MCF 10A (cell line): ENCODE results near the gene NRG3. TPM values are rescaled to one million over a fixed set of nuclear protein-coding genes. Genes with fewer than 3 reads are reported as not detected.
A peak's percentile ranks its signal among the peaks of the same experiment; 100 is the strongest.

ENCODE experiments used
- BruUV-seq: library from RNA; stranded (reverse); fragments of 400-500 nt; replicated peaks from 2 replicates; lab custom pipeline; 2021; lab: Mats Ljungman, UMichigan
- CTCF ChIA-PET: fragments of 300-600 bp; sonication (Branson Sonifier 250); formaldehyde crosslinking; extraction: SDS; loops from one replicate; lab custom pipeline; 2021; ENCODE audit warnings: antibody characterized with exemption, inconsistent platforms; lab: Yijun Ruan, JAX
- POLR2A ChIA-PET: fragments of 300-600, 350-650 bp; sonication (Branson Sonifier 250); formaldehyde crosslinking; extraction: SDS; loops from one replicate; lab custom pipeline; 2020; ENCODE audit warnings: antibody characterized with exemption, inconsistent platforms; lab: Yijun Ruan, JAX
- DNase-seq: peaks from one replicate; pipeline ENCODE4 v3.0.0-alpha.2; 2018; ENCODE audit not compliant: unreplicated experiment
- H3K27ac Mint-ChIP-seq: one replicate; pipeline ENCODE4 v1.8.0; 2022; ENCODE audit warnings: mild to moderate bottlenecking, low read depth, mixed read lengths; ENCODE audit not compliant: unreplicated experiment
- H3K27me3 Mint-ChIP-seq: one replicate; pipeline ENCODE4 v1.8.0; 2022; ENCODE audit warnings: mixed read lengths; ENCODE audit not compliant: insufficient read depth, unreplicated experiment
- H3K36me3 Mint-ChIP-seq: one replicate; pipeline ENCODE4 v1.8.0; 2022; ENCODE audit warnings: mild to moderate bottlenecking, moderate library complexity, mixed read lengths; ENCODE audit not compliant: insufficient read depth, unreplicated experiment
- H3K4me1 Mint-ChIP-seq: one replicate; pipeline ENCODE4 v1.8.0; 2022; ENCODE audit warnings: mixed read lengths; ENCODE audit not compliant: insufficient read depth, unreplicated experiment
- H3K4me3 Mint-ChIP-seq: one replicate; pipeline ENCODE4 v1.8.0; 2022; ENCODE audit warnings: mild to moderate bottlenecking, moderate library complexity, mixed read lengths; ENCODE audit not compliant: unreplicated experiment
- H3K9me3 Mint-ChIP-seq: one replicate; pipeline ENCODE4 v1.8.0; 2022; ENCODE audit warnings: mixed read lengths; ENCODE audit not compliant: unreplicated experiment
- intact Hi-C: fragments of 100-400 bp; cut with micrococcal nuclease; formaldehyde crosslinking; loops from 2 replicates; pipeline ENCODE4 v1.14.1; 2022
- total RNA-seq: library from RNA; stranded (reverse); gene quantifications from 2 replicates; pipeline ENCODE4 v1.2.3, GENCODE V29; 2022
- TF ChIP-seq, protein P1 (sequence below): fragments of 200-600 bp; IDR thresholded peaks from one replicate; pipeline ENCODE4 v1.8.0; 2022; ENCODE audit warnings: antibody characterized with exemption, mild to moderate bottlenecking; ENCODE audit not compliant: unreplicated experiment

Gene NRG3
- total RNA-seq, 1 experiment from 2014 or later, result not detected

DNA sequence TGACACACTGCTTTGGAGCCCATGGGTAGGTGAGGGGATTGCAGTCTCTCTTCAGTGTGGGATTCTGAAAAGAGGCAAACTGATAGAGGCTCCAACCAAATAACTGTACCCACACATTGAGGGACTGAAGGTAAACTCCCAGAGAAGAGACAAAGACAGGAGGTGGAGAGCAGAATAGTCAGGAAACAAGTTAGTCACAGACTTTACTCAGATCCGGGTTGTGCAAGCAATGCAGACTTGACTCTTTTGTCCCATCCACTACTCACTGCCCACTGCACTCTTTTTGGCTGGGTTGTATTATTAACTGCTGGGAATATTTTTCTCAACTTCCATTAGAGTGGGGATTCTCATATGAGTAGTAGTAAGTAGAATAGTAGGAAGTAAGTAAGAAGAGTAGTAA lies 152.7 kb downstream of the NRG3 start:
- ChIA-PET POLR2A (no interaction called here), CTCF (no interaction called here)
- Mint-ChIP-seq H3K9me3 (no peaks in the 10 kb centered on the region), H3K36me3 (no peaks in the 10 kb centered on the region), H3K4me1 (peaks cover 21% of the 10 kb centered on the region), H3K4me3 (no peak overlapping the region), H3K27me3 (no peaks in the 10 kb centered on the region), H3K27ac (no peak overlapping the region)
- intact Hi-C loops, result no loop called here
- TF ChIP-seq, protein P1, sequence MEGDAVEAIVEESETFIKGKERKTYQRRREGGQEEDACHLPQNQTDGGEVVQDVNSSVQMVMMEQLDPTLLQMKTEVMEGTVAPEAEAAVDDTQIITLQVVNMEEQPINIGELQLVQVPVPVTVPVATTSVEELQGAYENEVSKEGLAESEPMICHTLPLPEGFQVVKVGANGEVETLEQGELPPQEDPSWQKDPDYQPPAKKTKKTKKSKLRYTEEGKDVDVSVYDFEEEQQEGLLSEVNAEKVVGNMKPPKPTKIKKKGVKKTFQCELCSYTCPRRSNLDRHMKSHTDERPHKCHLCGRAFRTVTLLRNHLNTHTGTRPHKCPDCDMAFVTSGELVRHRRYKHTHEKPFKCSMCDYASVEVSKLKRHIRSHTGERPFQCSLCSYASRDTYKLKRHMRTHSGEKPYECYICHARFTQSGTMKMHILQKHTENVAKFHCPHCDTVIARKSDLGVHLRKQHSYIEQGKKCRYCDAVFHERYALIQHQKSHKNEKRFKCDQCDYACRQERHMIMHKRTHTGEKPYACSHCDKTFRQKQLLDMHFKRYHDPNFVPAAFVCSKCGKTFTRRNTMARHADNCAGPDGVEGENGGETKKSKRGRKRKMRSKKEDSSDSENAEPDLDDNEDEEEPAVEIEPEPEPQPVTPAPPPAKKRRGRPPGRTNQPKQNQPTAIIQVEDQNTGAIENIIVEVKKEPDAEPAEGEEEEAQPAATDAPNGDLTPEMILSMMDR, result no peak
- DNase-seq, result peak; percentile 38
- no TSS peak for BruUV-seq

DNA sequence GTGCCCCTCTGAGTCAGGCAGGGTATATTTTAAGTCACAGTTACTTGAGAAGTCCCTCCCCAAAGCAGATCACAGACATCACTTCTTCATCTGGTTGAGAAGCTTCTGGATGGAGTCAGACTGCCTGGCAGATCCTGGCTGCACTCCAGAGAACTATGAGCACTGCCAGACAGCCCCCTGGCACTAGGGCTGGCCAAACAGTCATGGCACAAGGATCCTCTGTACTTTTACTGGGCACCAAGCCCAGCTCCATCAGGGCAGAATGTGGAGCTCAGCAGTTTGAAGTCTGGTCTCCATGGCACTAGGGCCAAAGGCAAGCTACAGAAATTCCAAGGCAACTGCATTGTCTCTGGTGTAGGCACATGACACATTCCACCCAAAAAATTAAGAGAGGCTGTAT lies 162.1 kb downstream of the NRG3 start:
- H3K36me3 Mint-ChIP-seq, result peaks cover 7% of the 10 kb centered on the region

DNA sequence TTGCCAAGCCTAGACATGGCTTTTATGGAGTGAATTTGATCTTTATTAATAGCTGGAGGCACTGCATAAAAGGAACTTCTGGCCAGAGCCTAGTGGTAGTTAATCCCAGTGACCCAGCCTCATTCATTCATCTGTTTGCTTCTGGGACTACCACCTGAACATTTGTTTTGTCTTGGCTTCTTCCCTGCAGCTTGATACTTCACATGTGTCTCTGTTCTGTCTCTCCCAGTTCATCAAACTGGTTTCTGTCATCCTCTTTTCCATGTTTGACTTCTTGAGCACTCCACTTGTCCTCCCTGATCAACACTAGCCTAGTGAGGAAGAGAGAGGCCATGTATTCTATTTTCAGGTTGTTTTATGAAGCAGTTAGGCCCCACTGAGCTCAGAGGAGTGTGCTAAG lies 163.6 kb downstream of the NRG3 start:
- POLR2A ChIA-PET, result interaction anchor here (0.6 kb wide), 1 partner anchor 1286 kb away, joined by 3 read pairs; no protein-coding TSS in a partner anchor
- H3K4me3 Mint-ChIP-seq, result no peak overlapping the region
- no TSS peak for BruUV-seq
- no peaks in the 10 kb centered on the region for H3K27me3 Mint-ChIP-seq
- H3K27ac Mint-ChIP-seq, result peak overlapping the region; percentile 6
- H3K36me3 Mint-ChIP-seq, result peaks cover 7% of the 10 kb centered on the region
- intact Hi-C loops, result no loop called here
- H3K4me1 Mint-ChIP-seq, result peaks cover 26% of the 10 kb centered on the region
- no peaks in the 10 kb centered on the region for H3K9me3 Mint-ChIP-seq
- CTCF ChIA-PET, result no interaction called here
- no peak for DNase-seq
- TF ChIP-seq, protein P1, result no peak

More for the DNA sequence above, 162.1 kb downstream of the NRG3 start:
- peak overlapping the region; percentile 70 for H3K27ac Mint-ChIP-seq
- DNase-seq, result peak; percentile 70
- peaks cover 26% of the 10 kb centered on the region for H3K4me1 Mint-ChIP-seq
- H3K4me3 Mint-ChIP-seq, result peak overlapping the region; percentile 23
- H3K27me3 Mint-ChIP-seq, result no peaks in the 10 kb centered on the region
- TF ChIP-seq, protein P1, result no peak
- BruUV-seq, result no TSS peak
- intact Hi-C loops, result no loop called here
- ChIA-PET POLR2A (interaction anchor here (0.5 to 1.1 kb wide), 2 partner anchors 119 to 1577 kb away, joined by 3 read pairs; no protein-coding TSS in a partner anchor), CTCF (no interaction called here)
- H3K9me3 Mint-ChIP-seq, result no peaks in the 10 kb centered on the region

DNA sequence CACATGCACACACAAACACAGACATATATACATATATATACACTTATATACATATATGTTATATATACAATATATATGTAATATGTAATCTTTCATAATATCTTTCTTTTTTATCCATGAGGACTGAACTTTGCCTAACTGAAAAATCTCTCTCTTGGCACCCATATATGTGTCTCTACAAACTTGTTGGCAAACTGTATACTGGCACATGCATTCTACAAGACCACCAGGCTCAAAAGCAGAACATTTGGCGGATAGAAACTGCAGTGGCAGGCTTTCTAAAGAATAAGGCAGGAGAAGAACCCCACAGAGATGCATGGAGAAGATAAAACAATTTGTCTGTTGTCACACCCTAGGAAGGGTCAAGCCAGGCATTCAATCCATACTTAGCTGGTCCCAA lies 165.3 kb downstream of the NRG3 start:
- H3K27ac Mint-ChIP-seq, result no peak overlapping the region
- DNase-seq, result no peak
- intact Hi-C loops, result no loop called here

More for the DNA sequence above, 165.3 kb downstream of the NRG3 start:
- Mint-ChIP-seq H3K4me3 (no peak overlapping the region), H3K27me3 (no peaks in the 10 kb centered on the region), H3K4me1 (peaks cover 20% of the 10 kb centered on the region), H3K9me3 (no peaks in the 10 kb centered on the region), H3K36me3 (peaks cover 7% of the 10 kb centered on the region)
- POLR2A ChIA-PET, result no interaction called here
- no TSS peak for BruUV-seq
- TF ChIP-seq, protein P1, result no peak
- CTCF ChIA-PET, result no interaction called here
